Fibroblast of skin of scalp (primary cell): ENCODE data around the gene DCBLD1. TPM values are rescaled to one million over a fixed set of nuclear protein-coding genes. Genes with fewer than 3 reads are reported as not detected.
"Not testable (repeated sequence)": the region's sequence is repeated elsewhere in the genome, so short reads cannot be mapped to it uniquely, and the experiment has no call there.

Experiments used
- DNase-seq: peaks from one replicate; pipeline ENCODE4 v3.0.0-alpha.2; 2013
- polyA plus RNA-seq, 2 experiments: library from polyadenylated mRNA; unstranded; fragments of 120-200 nt; gene quantifications; one replicate each; pipeline ENCODE4 v1.2.1, GENCODE V29; 2013; ENCODE audit not compliant: insufficient read length in 2 of 2

The DCBLD1 gene
- polyA plus RNA-seq (2013, experiment 1 of 2; ENCODE audit: insufficient read length), result 22.4 TPM
- 24.1 TPM for polyA plus RNA-seq (2013, experiment 2 of 2; ENCODE audit: insufficient read length)

DNA sequence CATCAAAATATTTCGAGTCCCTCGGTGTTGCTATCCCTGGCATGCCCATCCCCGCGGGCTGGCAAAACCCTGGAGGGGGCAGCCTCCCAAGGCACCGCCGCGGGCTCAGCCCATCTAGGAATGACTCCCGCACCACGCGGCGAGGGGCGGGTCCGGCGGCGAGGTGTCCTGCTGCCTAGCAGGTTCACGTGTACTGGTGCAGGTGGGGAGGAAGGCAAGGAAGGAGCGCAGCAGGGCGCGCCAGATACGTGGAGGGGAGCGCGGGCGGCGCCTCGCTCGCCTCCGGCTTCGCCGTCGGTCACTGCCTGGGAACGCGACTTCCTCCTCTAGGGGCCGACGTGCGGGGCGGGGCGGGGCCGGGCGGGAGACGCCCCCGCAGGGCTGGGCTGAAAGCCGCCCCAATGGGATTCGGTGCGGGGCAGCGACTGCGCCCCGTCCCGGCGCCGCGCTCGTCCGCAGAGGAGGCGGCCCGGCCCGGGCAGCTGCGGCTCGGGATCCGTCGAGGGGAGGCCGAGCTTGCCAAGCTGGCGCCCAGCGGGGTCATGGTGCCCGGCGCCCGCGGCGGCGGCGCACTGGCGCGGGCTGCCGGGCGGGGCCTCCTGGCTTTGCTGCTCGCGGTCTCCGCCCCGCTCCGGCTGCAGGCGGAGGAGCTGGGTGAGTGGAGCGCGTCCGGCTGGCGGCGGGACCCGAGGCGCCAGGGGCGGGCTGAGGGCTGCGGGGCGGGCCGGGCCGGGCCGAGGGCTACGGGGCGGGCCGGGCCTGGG is at the start of gene DCBLD1:
Gene DCBLD1, plus strand, starts transcription at position 435 of the 764 bp plus-strand sequence. Its CDS starts 108 bp downstream, at position 543.
- DNase-seq, result peak; percentile 80

DNA sequence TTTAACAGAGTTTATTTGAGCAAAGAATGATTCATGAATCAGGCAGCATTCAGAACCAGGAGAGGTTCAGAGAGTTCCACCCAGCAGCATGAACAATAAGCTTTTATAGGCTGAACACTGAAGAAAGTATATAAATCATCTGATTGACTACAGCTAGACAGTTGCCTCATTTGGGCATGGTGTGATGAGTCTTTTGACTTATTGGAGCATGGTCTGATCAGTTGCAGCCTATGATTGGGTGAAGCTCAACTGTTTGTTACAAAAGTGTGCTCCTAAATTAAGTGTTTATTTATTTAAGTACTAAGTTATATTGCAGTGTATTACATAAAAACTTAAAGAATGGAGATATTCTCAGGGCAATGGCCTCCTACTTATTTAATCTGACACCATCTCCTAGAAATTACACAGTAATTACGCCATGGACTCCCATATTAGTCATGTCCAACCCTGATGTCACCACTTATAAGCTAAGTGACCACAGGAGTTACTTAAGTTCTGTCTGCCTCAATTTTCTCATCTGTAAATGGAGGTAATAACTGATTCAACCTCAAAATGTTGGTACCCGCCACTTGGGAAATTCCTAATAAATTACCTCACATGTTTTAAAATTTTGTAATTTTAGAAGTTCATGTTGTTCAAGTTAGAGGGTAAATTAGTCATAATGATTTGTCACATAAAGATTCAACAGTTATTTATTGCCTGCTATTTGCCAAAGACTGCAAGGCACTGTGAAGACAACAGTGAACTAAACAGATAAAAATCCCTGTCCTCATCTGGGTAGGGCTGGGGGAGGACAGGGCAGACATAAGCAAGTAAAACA is 41.6 kb upstream of the DCBLD1 start:
- DNase-seq, result peak; percentile 97

DNA sequence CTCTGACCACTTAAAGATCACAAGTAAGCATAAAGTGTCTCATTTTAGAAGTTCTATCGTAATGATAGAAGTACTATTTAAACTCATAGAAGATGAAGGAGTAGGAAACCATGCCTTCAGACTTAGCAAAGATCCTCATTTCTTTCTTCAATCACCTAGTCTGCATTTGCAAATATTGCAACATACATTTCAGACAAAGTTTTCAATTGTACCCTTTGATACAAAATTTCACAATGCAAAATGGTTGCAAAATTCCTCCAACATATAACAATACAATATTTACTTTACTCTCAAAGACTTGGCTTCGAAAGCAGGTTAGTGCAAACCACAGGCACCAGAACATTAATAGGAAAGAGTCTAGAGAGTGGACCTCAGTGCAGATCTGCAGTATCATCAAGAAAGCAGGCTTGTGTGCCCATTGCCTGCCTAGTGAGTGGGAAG is 40.6 kb upstream of the DCBLD1 start:
- DNase-seq, result peak; percentile 43

DNA sequence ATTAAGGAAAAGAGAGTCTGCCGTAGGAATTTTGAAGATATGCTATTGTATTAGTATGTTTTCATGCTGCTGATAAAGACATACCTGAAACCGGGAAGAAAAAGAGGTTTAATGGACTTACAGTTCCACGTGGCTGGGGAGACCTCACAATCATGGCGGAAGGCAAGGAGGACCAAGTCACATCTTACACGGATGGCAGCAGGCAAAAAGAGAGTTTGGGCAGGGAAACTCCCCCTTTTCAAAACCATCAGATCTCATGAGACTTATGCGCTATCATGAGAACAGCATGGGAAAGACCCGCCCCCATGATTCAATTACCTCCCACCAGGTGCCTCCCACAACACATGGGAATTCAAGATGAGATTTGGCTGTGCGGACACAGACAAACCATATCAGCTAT is 40.2 kb upstream of the DCBLD1 start:
- DNase-seq, result not testable (repeated sequence)

DNA sequence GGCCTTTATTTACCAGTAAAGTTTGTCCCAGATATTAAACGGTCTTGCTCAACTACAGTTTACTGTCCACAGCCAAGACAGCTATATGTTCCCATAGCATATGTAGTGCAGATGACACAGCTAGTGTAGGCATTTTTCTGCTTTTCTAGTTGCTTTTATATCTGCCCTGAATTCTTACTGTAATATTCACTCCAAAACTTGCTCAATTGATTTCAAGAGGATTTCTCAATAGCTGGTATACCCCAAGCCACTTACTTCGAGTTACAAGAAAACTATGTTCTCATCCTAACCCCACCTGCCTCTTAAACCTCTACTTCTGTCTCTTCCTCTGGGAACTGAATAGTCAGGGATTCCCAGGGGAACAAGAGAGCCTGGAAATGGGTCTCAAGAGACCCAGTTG is 37.9 kb upstream of the DCBLD1 start:
- DNase-seq, result peak; percentile 82

DNA sequence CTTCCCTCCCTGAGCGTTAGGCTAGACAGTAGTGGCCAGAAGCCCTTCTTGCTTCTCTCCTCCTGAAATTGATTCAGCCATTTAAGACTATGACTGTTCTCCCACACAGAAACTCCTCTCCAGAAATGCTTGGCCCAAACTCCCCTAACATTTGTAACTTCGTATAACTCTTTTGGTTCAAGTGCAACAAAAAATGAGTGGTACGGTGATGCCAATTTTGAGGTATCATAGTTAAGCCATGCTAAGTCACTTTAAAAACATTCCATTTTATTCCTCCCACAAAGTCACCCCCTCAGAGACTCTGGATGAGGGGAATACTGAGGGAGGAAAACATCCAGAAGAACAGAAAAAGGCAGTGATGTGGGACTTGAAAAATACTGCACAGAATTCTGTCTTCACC is 35.6 kb upstream of the DCBLD1 start:
- DNase-seq, result peak; percentile 73

DNA sequence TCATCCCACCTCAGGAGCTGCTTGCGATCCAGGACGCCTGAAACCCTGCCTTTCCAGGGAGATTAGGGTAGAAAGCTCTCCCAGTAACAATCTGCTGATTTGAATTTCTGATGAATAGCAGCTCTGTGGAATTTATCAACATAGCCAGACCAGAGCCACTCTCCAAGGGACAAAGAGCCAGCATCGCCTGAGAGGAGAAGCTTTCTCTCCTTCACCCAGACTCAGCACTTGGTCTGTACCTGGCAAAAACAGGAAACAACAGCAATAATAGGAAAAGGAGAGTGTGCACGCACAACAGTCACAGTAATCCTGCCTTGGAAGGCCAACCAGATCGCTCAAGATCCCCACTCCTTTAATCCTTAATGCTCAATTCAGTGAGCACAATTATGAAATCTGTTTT is 34.5 kb upstream of the DCBLD1 start:
- DNase-seq, result peak; percentile 48

DNA sequence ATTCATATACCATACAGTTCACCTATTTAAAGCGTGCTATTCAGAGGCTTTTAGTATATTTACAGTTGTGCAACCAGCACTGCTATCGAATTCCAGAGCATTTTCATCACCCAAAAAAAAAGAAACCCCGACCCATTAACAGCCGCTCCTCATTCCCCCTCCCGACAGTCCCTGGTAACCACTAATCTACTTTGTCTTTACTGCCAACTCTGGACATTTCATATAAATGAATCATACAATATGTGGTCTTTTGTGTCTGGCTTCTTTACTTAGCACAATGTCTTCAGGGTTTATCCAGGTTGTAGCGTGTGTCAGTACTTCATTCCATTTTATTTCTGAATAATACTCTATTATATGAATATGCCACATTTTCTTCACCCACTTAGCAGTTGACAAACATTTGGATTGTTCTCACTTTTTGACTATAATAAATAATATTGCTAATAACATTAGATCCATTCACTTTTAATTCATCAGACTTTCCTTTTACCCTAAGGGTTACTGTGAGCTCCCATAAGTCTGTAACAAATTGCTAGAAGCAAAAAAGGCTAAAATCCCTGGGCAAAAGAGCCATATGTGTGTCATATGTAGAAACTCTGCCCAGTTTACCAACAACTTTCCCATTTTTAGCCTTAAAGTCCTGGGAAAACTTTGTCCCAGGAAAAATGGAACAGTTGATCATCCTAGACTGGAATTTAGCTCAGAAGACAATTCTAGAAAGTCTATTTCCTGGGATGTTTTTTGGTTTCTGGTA is 33.6 kb upstream of the DCBLD1 start:
- DNase-seq, result peak; percentile 98

DNA sequence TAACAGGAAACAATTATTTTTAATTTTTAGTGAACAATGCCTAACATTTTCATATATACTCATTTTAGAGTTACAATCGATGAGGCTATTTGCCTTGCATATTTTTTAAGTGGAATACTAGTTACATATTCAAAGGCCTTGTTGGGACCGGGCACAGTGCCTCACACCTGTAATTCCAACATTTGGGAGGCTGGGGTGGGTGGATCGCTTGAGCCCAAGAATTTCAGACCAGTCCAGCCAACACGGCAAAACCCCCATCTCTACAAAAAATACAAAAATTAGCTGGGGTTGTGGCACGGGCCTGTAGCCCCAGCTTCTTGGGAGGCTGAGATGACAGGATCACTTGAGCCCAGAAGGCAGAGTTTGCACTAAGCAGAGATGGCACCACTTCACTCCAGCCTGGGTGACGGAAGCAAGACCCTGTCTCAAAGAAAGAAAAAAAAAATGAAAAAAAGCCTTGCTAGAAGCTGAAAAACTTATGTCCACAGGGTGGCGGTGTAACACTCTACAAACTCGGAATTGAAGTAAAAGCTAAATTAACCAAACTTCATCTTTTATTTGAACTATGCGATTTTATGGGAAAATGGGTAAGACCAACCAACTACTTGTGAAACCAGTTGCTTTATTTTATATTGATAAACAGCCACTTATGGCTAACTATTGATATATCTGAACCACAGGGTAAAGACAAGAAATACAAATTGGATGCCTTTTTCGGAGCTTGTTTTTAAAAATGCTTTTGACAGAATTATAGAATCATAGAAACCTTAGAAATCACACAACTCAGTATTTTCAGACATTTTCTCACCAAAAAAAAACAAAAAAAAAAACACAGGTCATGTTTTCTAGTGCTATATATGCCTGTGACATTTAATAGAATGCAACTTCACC is 32.7 kb upstream of the DCBLD1 start:
- peak; percentile 85 for DNase-seq

DNA sequence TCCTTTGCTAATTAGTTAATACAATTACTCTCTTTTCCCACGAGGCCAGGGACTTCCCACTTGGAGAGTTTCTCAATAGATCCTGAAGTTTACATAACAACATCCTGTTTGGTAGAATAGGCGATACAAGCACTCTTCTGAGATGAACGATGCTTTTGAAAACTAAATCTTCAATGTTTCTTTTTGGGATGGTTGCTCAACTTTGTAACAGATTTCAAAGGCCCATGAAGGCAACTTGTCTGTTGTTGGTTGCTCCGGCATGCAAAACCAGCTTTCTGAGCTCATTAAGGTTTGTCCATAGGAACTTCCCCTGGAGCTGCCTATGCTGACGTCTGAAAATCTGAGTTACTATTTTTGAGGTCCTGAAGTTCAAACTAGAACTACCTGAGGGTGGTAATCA is 30.8 kb upstream of the DCBLD1 start:
- no peak for DNase-seq

DNA sequence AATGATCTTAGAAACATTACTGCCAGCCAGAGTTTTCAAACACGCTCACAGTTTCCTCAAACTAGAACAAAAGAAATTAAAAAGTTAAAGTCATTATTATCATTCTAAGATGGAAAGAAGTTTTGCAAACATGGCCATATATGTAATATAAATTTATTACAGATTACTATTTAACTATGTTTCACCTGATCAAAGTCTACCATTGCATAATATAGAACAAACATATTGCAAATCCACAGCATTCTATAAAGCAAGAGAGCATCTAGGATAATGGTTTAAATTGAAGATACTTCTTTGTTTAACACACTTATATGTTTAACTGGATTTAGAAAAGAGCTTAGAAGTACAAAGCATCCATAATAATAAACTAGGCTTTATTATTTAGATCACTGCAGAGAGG is 26.2 kb upstream of the DCBLD1 start:
- DNase-seq, result no peak

DNA sequence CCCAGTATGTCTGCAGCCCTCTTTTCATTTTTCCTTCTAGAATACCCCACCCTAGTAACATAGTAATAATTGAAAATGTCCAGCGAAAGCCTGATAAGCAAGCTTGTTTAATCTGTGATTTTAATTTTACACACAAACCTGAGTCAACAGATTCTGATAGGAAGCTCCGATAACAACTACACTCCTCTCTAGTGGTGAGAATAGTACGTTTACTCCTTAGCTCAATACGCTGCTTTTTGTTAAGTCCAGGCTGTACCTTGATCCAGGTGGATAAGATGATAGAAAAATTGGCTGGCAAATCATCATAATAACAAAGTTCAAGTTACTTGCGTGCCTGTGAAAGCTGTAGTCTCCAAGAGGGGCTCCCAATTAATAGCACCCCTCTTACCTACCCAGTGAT is 25.5 kb upstream of the DCBLD1 start:
- DNase-seq, result no peak

DNA sequence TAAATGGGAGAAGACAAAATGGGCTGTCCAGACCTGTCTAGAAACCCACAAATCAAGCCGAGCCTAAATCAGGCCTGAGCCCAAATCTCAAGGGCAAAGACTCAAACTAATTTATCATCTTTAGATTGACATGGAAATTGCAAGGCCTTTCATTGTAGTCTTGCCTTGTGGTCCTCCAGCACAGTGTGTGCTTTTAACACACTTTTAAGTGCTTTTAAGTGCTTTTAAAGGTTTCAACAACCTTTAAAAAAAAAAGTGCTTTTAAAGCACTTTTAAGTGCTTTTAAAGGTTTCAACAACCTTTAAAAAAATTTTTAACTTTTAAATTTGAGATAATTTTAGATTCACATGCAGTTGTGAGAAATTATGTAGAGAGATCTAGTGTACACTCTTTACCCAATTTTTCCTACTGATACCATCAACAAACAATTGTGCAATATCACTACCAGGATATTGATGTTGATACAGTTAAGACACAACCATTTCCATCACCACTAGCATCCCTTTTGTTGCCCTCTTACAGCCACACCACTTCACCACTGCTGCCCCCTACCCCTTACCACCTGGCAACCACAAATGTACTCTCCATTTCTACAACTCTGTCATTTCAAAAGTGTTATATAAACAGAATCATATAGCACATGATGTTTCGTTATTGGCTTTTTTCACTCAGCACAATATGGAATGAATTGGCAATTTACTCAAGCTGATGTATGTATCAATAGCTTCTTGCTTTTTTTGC is 23.1 kb upstream of the DCBLD1 start:
- DNase-seq, result no peak

DNA sequence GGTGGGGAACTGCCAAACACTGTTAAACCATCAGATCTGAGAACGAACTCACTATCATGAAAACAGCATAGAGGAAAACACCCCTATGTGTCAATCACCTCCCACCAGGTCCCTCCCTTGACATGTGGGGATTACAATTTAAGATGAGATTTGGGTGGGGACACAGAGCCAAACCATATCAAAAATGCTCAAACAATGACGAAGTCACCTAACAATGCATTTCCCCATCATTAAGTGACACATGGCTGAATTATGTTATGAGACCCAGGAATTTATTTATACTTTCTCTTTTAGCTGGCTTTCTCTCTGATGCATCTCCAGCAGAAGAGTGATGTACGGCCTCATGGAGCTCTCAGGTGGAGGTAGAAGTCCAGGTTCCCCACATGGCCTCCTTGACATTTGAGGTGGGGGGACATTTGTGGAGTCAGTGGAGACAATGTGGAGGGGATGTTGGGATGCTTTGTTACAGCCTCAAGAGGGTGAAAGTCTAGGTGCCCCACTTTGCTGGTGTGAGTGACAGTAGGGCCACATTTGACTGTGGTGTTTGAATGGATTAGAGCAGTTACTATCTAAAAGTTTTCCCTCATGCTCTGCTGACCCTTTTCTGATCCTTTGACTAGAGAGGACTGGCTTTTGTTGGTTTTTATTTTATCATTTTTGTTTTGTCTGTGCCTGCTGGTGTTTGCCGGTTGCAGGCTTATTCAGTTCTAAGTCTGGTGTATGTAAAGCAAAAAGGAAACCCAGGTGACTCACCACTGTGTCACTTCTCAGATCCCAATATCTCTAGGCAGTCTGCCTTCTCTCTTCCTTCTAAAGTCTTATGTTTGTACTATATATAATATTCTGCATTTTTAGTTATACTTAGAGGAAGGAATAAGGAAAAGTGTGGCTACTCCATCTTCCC is 18.5 kb upstream of the DCBLD1 start:
- DNase-seq, result peak; percentile 68

DNA sequence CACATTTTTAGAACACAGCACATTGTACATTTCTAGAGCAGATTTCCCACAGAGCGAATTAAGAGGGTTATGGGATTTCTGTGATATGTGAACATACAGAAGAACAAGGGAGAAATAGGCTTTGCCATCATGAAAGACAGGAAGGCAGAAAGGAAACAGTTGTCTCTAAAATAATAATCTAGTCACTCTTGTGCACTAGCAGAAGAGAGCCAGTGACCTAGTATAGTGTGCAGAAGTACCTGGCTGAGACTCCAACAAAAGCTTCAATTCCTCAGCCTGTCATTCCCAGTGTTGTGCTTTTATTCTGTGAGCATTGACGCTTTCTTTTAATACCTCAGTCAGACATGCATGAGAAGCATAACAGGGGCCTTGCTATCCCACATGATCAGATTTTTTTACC is 17.8 kb upstream of the DCBLD1 start:
- DNase-seq, result no peak

DNA sequence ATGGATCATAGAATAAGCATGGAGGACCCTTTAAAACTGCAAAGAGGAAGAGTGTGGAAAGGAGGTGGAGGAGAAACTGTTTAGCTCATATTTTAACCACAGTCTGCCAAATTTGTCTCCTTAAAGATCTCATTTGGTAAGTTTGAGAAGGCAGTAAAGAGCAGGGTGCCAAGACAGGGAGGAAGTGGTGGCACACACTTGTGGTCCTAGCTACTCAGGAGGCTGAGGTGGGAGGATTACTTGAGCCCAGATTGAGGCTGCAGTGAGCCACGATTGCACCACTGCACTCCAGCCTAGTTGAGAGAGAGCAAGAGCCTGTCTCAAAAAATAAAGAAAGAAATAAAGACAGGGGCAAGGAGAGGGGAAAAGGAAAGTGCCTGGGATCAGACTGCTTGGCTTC is 16.8 kb upstream of the DCBLD1 start:
- DNase-seq, result no peak

DNA sequence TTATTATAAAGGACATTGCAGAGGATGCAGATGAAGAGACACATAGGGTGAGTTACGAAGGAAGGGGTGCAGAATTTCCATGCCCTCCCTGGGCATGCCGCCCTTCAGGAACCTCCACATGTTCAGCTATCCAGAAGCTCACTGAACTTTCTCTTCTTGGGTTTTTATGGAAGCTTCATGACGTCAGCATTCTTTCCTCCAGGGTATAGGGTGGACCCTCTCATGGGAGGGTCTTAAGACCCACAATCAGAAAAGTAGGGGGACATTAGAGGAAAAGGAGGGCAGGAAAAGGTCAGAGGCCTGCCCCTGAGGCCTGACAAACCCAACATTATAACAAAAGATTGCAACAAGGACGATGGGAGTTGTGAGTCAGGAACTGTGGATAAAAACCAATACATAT is 14.6 kb upstream of the DCBLD1 start:
- DNase-seq, result no peak

DNA sequence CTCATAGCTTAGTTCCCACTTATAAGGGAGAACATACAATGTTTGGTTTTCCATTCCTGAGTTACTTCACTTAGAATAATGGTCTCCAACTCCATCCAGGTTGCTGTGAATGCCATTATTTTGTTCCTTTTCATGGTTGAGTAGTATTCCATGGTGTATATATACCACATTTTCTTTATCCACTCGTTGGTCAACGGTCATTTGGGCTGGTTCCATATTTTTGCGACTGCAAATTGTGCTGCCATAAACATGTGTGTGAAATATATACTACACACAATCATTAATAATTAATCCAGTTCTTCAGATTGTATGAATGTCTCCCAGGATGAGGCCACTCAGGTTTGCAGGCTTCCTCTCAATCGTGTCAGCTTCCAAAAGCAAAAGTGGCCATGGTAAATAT is 13.9 kb upstream of the DCBLD1 start:
- DNase-seq, result not testable (repeated sequence)

DNA sequence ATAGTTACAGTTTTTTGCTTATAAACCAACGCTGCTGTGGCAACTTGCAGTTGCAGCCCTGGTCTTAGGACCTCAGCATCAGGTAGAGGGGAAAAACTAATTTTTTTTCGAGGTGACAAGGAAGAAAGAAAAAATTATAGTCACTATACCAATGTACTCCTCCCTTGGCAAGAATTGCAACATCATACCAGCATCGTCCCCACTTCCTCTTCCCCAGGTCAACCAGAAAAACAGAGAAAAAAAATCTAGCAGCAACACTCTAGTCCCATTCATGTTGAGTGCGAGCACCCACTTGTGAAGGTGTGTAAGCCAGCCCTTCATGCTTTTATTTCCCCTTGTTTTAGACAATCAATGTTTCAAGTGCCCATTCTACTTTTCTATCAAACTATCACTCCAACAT is 13.1 kb upstream of the DCBLD1 start:
- no peak for DNase-seq

DNA sequence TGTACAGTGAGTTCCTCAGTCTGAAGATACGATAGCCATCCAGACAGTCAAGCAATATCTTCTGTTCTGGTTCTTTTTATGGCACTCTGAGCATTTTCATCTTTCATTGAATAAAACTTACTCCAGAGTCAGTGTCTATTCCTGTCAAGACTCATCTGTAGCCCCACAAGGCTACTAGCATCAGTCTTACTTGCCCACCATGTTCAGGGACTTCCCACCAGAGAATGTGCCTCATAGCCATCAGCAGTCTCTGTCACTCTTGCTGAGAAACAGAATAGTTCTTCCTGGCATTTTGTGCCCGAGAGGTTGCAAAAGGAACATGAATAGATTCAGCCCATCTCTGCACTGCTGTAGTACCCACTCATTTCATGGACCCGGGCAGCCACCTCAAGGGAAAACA is 12.7 kb upstream of the DCBLD1 start:
- no peak for DNase-seq
